ENCODE data around the gene STK11. TPM values are rescaled to one million over a fixed set of nuclear protein-coding genes. Genes with fewer than 3 reads are reported as not detected.

Gene STK11
- polyA plus RNA-seq, 1 experiment, result 24.6 TPM

DNA sequence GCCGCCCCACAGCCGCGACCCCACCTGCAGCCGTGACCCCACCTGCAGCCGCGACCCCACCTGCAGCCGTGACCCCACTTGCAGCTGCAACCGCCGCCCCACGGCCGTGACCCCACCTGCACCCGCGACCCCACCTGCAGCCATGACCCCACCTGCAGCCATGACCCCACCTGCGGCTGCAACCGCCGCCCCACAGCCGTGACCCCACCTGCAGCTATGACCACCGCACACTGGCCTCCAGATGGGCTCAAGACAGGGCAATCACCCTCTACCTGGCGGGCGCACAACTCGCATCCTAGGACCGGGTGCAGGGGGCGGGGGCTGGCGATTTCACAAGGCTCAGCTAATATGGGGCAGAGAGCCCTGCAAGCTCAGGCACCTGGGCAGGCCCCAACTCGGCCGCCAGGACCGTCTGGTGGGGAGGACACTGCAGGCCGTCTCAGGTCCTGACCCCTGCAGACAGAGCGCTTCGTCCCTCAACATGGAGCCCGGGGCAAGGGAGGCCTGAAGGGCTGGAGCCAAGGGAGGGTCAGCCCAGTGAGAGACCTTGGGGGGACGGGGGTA lies 46.6 kb upstream of the STK11 start:
- Histone ChIP-seq H3K4me3 (ENCODE audit: low read depth, low read length) (no peak overlapping the region), H3K9me3 (ENCODE audit: control insufficient read depth, insufficient read depth, low read length) (no peaks in the 10 kb centered on the region; the same call in 1 of the 2 replicates), H3K27ac (ENCODE audit: low read depth, low read length) (no peak overlapping the region), H3K27me3 (ENCODE audit: control insufficient read depth, insufficient read depth, low read length) (no peaks in the 10 kb centered on the region)
- TF ChIP-seq CTCF (IDR thresholded peaks at IDR 0.05; ENCODE audit: low read depth, low read length), result no peak
- DNase-seq (ENCODE audit: low read depth, low spot score), result no peak
- ChIA-PET CTCF (no interaction called here), POLR2A (no interaction called here)

DNA sequence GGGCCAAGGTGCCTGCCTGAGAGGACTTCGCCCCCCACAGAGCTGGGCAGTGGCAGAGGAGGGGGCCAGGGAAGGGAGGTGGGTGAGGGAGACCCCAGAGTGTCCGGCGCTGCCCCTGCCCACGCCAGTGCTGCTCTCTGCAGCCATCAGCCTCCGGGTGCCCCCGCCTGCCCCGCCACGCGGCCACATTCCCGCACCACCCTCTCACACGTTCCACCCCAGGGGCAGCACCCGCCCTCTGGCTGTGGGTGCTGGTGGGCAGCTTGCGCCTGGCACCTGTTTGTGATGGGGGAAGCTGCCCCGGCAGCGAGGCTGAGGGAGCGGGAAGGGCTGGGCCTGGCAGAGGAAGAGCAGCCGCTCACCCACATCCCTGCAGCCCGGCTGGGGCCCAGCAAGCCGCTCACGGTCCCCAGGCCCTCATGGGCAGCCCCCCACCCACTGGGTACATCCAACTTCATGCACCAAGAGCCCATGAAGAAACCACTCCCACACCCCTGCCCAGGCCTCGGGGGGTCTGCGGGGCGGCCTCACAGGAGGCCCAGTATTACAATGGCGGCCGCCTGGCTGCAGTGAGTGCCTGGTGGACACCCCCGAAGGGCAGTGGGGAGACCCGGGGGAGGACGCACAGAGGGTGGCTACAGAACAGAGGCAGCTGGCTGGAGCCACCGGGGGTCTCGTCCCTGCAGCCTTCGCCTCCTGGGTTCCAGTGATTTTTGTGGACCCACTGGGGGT lies 45.5 kb upstream of the STK11 start:
- CTCF ChIA-PET, result no interaction called here
- POLR2A ChIA-PET, result no interaction called here
- no peak for DNase-seq (ENCODE audit: low read depth, low spot score)

DNA sequence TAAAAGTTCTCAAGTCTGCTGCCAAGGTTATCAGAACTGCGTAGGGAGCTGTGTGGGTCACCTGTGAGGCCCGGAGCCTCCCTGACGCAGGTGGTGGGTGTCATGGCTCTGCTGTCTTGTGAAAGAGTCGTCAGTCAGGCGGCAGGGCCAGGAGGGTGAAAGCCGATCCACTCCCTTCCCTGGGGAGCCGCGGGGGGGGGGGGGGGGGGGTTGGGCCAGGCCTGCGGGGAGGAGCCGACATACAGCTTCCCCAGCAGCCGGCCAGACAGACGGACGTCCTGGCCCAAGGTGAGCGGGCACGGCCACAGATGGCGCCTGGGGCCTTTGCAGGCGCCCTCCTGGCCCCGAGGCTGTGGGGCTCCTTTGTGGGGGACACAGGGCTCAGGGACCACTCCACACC lies 43.9 kb upstream of the STK11 start:
- no peak for DNase-seq (ENCODE audit: low read depth, low spot score)
- CTCF ChIA-PET, result no interaction called here
- no peak for TF ChIP-seq CTCF (IDR thresholded peaks at IDR 0.05; ENCODE audit: low read depth, low read length)
- Histone ChIP-seq H3K27me3 (ENCODE audit: control insufficient read depth, insufficient read depth, low read length) (no peaks in the 10 kb centered on the region), H3K9me3 (ENCODE audit: control insufficient read depth, insufficient read depth, low read length) (peaks cover 6% of the 10 kb centered on the region; the same call in 1 of the 2 replicates), H3K4me3 (ENCODE audit: low read depth, low read length) (no peak overlapping the region), H3K27ac (ENCODE audit: low read depth, low read length) (no peak overlapping the region)
- POLR2A ChIA-PET, result interaction anchor here (0.6 kb wide), 1 partner anchor 15 kb away, joined by 8 read pairs; no protein-coding TSS in a partner anchor

More for the DNA sequence above, 45.5 kb upstream of the STK11 start:
- TF ChIP-seq CTCF (IDR thresholded peaks at IDR 0.05; ENCODE audit: low read depth, low read length), result no peak
- Histone ChIP-seq H3K27me3 (ENCODE audit: control insufficient read depth, insufficient read depth, low read length) (no peaks in the 10 kb centered on the region), H3K27ac (ENCODE audit: low read depth, low read length) (no peak overlapping the region), H3K4me3 (ENCODE audit: low read depth, low read length) (no peak overlapping the region), H3K9me3 (ENCODE audit: control insufficient read depth, insufficient read depth, low read length) (no peaks in the 10 kb centered on the region; the same call in 1 of the 2 replicates)

GRCh38 chr19:1162404-1163282 lies 42.9 kb upstream of the STK11 start:
- no peak for DNase-seq (ENCODE audit: low read depth, low spot score)
- Histone ChIP-seq H3K4me3 (ENCODE audit: low read depth, low read length) (no peak overlapping the region), H3K27ac (ENCODE audit: low read depth, low read length) (no peak overlapping the region), H3K9me3 (ENCODE audit: control insufficient read depth, insufficient read depth, low read length) (peaks cover 15% of the 10 kb centered on the region), H3K27me3 (ENCODE audit: control insufficient read depth, insufficient read depth, low read length) (no peaks in the 10 kb centered on the region)
- ChIA-PET POLR2A (no interaction called here), CTCF (no interaction called here)
- no peak for TF ChIP-seq CTCF (IDR thresholded peaks at IDR 0.05; ENCODE audit: low read depth, low read length)
